Keratinocyte (primary cell): ENCODE results near the gene SMC1B. TPM values are rescaled to one million over a fixed set of nuclear protein-coding genes. Genes with fewer than 3 reads are reported as not detected.
A peak's percentile ranks its signal among the peaks of the same experiment; 100 is the strongest.

Source experiments
- DNase-seq: peaks from one replicate; pipeline ENCODE4 v3.0.0-alpha.2; 2011; ENCODE audit warnings: low read depth, missing footprints, low spot score
- FAIRE-seq: peaks from 2 replicates; lab custom pipeline; 2011; peaks lifted over from hg19 to GRCh38; lab: Jason Lieb, UNC
- H2AFZ ChIP-seq: 2 replicates; pipeline ENCODE4 v1.6.0; 2012; ENCODE audit warnings: low read length, control low read depth, inconsistent platforms; ENCODE audit not compliant: control insufficient read depth
- H3K27ac ChIP-seq: 2 replicates; pipeline ENCODE4 v1.5.1; 2011; ENCODE audit warnings: low read length; ENCODE audit not compliant: control insufficient read depth, insufficient read depth
- H3K27me3 ChIP-seq: 3 replicates; pipeline ENCODE4 v1.6.0; 2011; ENCODE audit warnings: low read length; ENCODE audit not compliant: control insufficient read depth, insufficient read depth; ENCODE audit errors: extremely low read depth
- H3K36me3 ChIP-seq, 2 experiments: 2 replicates in 1 of 2; 3 replicates in 1 of 2; pipeline ENCODE4 v1.5.1; 2011; ENCODE audit warnings: low read length in 2 of 2, mild to moderate bottlenecking in 1 of 2; ENCODE audit not compliant: control insufficient read depth in 2 of 2, insufficient read depth in 2 of 2; ENCODE audit errors: extremely low read depth in 1 of 2
- H3K4me1 ChIP-seq: 3 replicates; pipeline ENCODE4 v1.5.1; 2011; ENCODE audit warnings: low read length; ENCODE audit not compliant: control insufficient read depth, insufficient read depth; ENCODE audit errors: extremely low read depth
- H3K4me2 ChIP-seq: 3 replicates; pipeline ENCODE4 v1.6.0; 2011; ENCODE audit warnings: low read depth, low read length; ENCODE audit not compliant: control insufficient read depth, insufficient read depth; ENCODE audit errors: extremely low read depth
- H3K4me3 ChIP-seq, 3 experiments: fragments of 200-600 bp in 1 of 3; sonication (generic) in 1 of 3; 2 replicates in 2 of 3; 3 replicates in 1 of 3; pipeline ENCODE4 v1.5.1; 2011 to 2016; ENCODE audit warnings: low read length in 3 of 3, mild to moderate bottlenecking in 3 of 3, control low read depth in 2 of 3, inconsistent platforms in 1 of 3, low read depth in 1 of 3, mixed read lengths in 1 of 3, mixed run types in 1 of 3, moderate library complexity in 1 of 3; ENCODE audit not compliant: control insufficient read depth in 2 of 3, insufficient read depth in 2 of 3; ENCODE audit errors: extremely low read depth in 1 of 3
- H3K79me2 ChIP-seq: 2 replicates; pipeline ENCODE4 v1.6.0; 2012; ENCODE audit warnings: low read length; ENCODE audit not compliant: control insufficient read depth, insufficient read depth
- H3K9ac ChIP-seq: 3 replicates; pipeline ENCODE4 v1.6.0; 2011; ENCODE audit warnings: low read length; ENCODE audit not compliant: control insufficient read depth, insufficient read depth; ENCODE audit errors: extremely low read depth
- H3K9me1 ChIP-seq: 3 replicates; pipeline ENCODE4 v1.6.0; 2011; ENCODE audit warnings: low read length; ENCODE audit not compliant: control insufficient read depth, insufficient read depth; ENCODE audit errors: extremely low read depth
- H3K9me3 ChIP-seq: 2 replicates; pipeline ENCODE4 v1.5.1; 2012; ENCODE audit warnings: low read depth, low read length; ENCODE audit not compliant: control insufficient read depth
- H4K20me1 ChIP-seq: 3 replicates; pipeline ENCODE4 v1.6.0; 2011; ENCODE audit warnings: low read length; ENCODE audit not compliant: control insufficient read depth, insufficient read depth; ENCODE audit errors: extremely low read depth
- EZH2 ChIP-seq: IDR thresholded peaks from one replicate; pipeline ENCODE4 v1.6.1; 2012; ENCODE audit warnings: inconsistent platforms, mild to moderate bottlenecking, low read length, moderate library complexity
- dilution Hi-C: fragments of 300-500 bp; cut with MboI; formaldehyde crosslinking; loops from one replicate; pipeline ENCODE4 v1.7.0; 2020; ENCODE audit warnings: low sequenced_read_pairs; ENCODE audit not compliant: extremely low pct_ligation_motif_present
- polyA minus RNA-seq, 3 experiments: library from RNA; depleted of rRNA, polyadenylated mRNA; stranded (reverse); fragments of >200 nt; gene quantifications; 1 replicate in 1 of 3; 2 replicates in 1 of 3; 3 replicates in 1 of 3; pipeline ENCODE4 v1.2.3, GENCODE V29; 2011
- polyA plus RNA-seq, 5 experiments: library from polyadenylated mRNA; depleted of rRNA in 3 of 5; stranded (reverse) in 3 of 5; stranded (forward) in 1 of 5; unstranded in 1 of 5; fragments of >200 nt; gene quantifications; 1 replicate in 1 of 5; 2 replicates in 3 of 5; 3 replicates in 1 of 5; pipeline versions ENCODE4 v1.2.1 to v1.2.3, GENCODE V29; 2011 to 2012; ENCODE audit warnings: missing spikeins in 2 of 5, low read depth in 1 of 5, low replicate concordance in 1 of 5
- TF ChIP-seq, protein P1 (sequence below), 3 experiments: IDR thresholded peaks in 1 of 3; conservative IDR thresholded peaks in 1 of 3; optimal IDR thresholded peaks in 1 of 3; 2 replicates in 2 of 3; 3 replicates in 1 of 3; pipeline versions ENCODE3 to v1.5.1; 2011; ENCODE audit warnings: low read length in 3 of 3, mild to moderate bottlenecking in 3 of 3, moderate library complexity in 2 of 3, control low read depth in 1 of 3, inconsistent platforms in 1 of 3; ENCODE audit not compliant: insufficient read depth in 2 of 3; ENCODE audit errors: extremely low read depth in 1 of 3

SMC1B gene, protein sequence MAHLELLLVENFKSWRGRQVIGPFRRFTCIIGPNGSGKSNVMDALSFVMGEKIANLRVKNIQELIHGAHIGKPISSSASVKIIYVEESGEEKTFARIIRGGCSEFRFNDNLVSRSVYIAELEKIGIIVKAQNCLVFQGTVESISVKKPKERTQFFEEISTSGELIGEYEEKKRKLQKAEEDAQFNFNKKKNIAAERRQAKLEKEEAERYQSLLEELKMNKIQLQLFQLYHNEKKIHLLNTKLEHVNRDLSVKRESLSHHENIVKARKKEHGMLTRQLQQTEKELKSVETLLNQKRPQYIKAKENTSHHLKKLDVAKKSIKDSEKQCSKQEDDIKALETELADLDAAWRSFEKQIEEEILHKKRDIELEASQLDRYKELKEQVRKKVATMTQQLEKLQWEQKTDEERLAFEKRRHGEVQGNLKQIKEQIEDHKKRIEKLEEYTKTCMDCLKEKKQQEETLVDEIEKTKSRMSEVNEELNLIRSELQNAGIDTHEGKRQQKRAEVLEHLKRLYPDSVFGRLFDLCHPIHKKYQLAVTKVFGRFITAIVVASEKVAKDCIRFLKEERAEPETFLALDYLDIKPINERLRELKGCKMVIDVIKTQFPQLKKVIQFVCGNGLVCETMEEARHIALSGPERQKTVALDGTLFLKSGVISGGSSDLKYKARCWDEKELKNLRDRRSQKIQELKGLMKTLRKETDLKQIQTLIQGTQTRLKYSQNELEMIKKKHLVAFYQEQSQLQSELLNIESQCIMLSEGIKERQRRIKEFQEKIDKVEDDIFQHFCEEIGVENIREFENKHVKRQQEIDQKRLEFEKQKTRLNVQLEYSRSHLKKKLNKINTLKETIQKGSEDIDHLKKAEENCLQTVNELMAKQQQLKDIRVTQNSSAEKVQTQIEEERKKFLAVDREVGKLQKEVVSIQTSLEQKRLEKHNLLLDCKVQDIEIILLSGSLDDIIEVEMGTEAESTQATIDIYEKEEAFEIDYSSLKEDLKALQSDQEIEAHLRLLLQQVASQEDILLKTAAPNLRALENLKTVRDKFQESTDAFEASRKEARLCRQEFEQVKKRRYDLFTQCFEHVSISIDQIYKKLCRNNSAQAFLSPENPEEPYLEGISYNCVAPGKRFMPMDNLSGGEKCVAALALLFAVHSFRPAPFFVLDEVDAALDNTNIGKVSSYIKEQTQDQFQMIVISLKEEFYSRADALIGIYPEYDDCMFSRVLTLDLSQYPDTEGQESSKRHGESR
- polyA plus RNA-seq: not detected in 3 replicates
- not detected for polyA plus RNA-seq (2011; ENCODE audit: low read depth)
- not detected in 2 replicates for polyA plus RNA-seq (2011; cell fraction: cytosol; rRNA removed)
- not detected in 2 replicates for polyA plus RNA-seq (2011; cell fraction: nucleus; rRNA removed)
- not detected in 2 replicates for polyA plus RNA-seq (2012; ENCODE audit: low replicate concordance)
- polyA minus RNA-seq: not detected in 3 replicates
- not detected for polyA minus RNA-seq (2011; cell fraction: cytosol; rRNA and poly(A)+ RNA removed)
- polyA minus RNA-seq (2011; cell fraction: nucleus; rRNA and poly(A)+ RNA removed): not detected in 2 replicates

DNA sequence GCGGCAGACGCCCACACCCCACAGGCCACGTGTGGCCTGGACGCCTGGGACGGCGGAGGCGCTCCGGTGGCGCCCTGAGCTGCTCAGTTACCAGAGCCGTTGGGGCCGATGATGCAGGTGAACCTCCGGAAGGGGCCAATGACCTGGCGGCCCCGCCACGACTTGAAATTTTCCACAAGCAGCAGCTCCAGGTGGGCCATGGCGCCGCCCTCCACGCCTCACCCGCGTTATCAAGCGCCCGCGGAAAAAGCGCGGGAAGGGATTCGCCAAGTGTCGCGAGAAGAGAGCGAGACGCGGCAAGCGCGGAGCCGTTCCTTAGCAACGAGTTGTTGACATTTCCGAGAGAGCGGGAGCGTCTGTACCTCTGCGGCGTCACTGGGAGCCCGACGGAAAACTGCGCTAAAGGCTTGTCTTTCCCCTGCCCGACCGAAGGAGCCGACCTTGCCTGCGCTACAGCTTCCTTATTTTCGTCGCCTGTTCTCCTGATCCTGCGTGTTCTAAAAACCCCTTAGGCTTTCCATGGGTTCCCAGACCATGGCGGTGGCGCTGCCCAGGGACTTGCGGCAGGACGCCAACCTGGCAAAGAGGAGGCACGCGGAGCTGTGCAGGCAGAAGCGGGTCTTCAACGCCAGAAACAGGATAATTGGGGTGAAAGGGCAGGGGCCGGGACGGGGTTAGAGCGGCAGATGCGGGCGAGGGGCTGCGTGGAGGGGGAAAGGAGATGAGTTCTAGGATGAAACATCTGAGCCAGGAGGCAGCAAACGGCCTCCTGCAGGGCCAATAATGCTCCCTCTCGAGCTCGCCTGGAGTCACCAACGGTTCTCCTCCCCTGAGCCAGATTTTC is at the start of gene SMC1B, which contains the start of gene RIBC2:
Gene SMC1B (minus strand): TSS at position 232 of the 844 bp plus-strand sequence. CDS start 32 bp downstream, at position 200.
Gene RIBC2 (plus strand): TSS at position 326 of the 844 bp plus-strand sequence. CDS start 194 bp downstream, at position 520.
- peak within 1 kb of the TSS; percentile 44 to 82 (median 45) for H3K4me3 ChIP-seq
- H3K79me2 ChIP-seq: no peaks in the 10 kb centered on the region
- no peaks in the 10 kb centered on the region for H4K20me1 ChIP-seq
- dilution Hi-C loops: no loop called here
- H3K4me2 ChIP-seq: peak within 1 kb of the TSS; percentile 91
- no peaks in the 10 kb centered on the region for H3K27me3 ChIP-seq
- DNase-seq: peak; percentile 30
- H3K9me3 ChIP-seq: no peaks in the 10 kb centered on the region
- peak within 1 kb of the TSS; percentile 33 for H3K27ac ChIP-seq
- TF ChIP-seq, protein P1, sequence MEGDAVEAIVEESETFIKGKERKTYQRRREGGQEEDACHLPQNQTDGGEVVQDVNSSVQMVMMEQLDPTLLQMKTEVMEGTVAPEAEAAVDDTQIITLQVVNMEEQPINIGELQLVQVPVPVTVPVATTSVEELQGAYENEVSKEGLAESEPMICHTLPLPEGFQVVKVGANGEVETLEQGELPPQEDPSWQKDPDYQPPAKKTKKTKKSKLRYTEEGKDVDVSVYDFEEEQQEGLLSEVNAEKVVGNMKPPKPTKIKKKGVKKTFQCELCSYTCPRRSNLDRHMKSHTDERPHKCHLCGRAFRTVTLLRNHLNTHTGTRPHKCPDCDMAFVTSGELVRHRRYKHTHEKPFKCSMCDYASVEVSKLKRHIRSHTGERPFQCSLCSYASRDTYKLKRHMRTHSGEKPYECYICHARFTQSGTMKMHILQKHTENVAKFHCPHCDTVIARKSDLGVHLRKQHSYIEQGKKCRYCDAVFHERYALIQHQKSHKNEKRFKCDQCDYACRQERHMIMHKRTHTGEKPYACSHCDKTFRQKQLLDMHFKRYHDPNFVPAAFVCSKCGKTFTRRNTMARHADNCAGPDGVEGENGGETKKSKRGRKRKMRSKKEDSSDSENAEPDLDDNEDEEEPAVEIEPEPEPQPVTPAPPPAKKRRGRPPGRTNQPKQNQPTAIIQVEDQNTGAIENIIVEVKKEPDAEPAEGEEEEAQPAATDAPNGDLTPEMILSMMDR (optimal IDR thresholded peaks at IDR 0.05 in 1 of 3, IDR thresholded peaks at IDR 0.05 in 1 of 3, conservative IDR thresholded peaks at IDR 0.05 in 1 of 3; ENCODE audit: extremely low read depth in 1 of 3, insufficient read depth in 2 of 3, low read length in 3 of 3): no peak
- TF ChIP-seq EZH2: no peak
- H3K36me3 ChIP-seq: no peaks in the 10 kb centered on the region
- H2AFZ ChIP-seq: peak within 1 kb of the TSS; percentile 96
- peaks cover 9% of the 10 kb centered on the region for H3K4me1 ChIP-seq
- H3K9ac ChIP-seq: peak within 1 kb of the TSS; percentile 74
- H3K9me1 ChIP-seq: no peaks in the 10 kb centered on the region
- FAIRE-seq: peak; percentile 77
